ENCODE measurements around the gene JPT2. TPM values are rescaled to one million over a fixed set of nuclear protein-coding genes. Genes with fewer than 3 reads are reported as not detected.

JPT2 gene, protein sequence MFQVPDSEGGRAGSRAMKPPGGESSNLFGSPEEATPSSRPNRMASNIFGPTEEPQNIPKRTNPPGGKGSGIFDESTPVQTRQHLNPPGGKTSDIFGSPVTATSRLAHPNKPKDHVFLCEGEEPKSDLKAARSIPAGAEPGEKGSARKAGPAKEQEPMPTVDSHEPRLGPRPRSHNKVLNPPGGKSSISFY
- total RNA-seq, result 82.3 and 108 TPM in 2 replicates

DNA sequence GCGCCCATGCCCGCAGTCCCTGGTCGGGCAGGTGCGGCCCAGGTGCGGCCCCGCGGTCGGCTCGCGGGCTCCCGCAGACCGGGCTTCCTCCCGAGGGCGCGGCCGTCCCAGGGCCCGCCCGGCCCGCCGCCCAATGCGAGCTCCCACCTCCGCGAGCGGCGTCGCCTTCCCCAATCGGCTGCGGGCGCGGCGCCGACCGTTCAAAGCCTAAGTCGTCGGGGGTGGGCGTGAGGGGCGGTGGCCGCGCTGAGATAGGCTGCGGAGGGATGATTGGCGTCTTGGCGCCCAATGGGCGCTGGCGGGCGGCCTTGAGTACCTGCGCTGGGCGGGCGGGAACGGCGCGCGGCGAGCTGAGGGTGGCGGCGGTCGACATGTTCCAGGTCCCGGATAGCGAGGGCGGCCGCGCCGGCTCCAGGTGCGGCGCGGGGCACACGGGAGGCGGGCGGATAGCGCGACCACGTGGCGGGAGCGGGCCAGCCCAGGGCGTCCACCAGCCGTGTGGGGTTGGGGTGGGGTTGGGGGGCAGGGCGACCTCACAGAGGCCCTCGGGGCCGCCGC is at the start of gene JPT2:
Gene JPT2 (plus strand): TSS at position 338 of the 558 bp plus-strand sequence. CDS start 34 bp downstream, at position 372.

DNA sequence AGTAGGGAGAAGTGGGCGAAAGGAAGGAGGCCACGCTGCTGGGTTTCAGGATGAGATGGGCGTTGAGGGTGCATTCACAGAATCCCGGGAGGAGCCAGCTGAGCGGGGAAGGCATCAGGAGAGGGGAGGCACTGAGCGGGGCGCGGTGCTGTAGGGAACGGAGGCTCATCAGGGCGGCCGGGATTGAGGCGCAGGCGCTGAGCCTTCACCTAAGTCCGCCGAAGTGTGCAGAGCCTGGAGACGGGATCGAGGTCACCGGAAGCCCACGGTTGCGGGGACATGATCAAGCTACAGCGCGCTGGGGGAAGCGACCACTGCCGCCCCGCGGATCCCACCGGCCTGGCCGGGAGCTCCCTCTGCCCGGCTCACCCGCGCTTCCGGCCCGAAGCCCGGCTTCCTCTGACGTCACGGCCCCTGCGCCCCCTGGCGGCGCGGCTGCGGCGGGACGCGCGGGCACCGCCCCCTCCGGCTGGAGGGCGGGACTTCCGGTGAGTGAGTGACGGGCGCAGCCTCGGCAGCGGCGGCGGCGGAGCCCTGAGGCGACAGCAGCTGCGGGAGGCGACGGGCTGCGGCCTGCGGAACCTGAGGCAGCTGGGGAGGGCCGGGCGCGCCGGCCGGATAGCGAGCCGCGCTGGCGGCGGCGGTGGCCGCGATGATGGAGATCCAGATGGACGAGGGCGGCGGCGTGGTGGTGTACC is 27.8 kb downstream of the JPT2 start, which contains the start of gene MAPK8IP3:
Gene MAPK8IP3 (plus strand): TSS at position 508 of the 698 bp plus-strand sequence. CDS start 145 bp downstream, at position 653.

Other genes starting within 250 kb of the JPT2 start
- gene PERCC1, start 247.2 kb upstream of the JPT2 start, total RNA-seq, result not detected in 2 replicates
- gene CCDC154, start 233.7 kb upstream of the JPT2 start, total RNA-seq, result 0.05 TPM in 1 of 2 replicates, not detected in the other
- 39.7 and 45.1 TPM in 2 replicates for gene CLCN7, start 203.3 kb upstream of the JPT2 start, total RNA-seq
- gene PTX4, start 189.3 kb upstream of the JPT2 start, total RNA-seq, result 0.20 TPM in 1 of 2 replicates, not detected in the other
- 23.8 and 27.4 TPM in 2 replicates for gene TELO2, start 184.9 kb upstream of the JPT2 start, total RNA-seq
- 53.5 and 61.6 TPM in 2 replicates for gene TMEM204, start 144.6 kb upstream of the JPT2 start, total RNA-seq
- 12.8 and 13.0 TPM in 2 replicates for gene IFT140, start 66.2 kb upstream of the JPT2 start, total RNA-seq
- 7.7 and 10.7 TPM in 2 replicates for gene CRAMP1, start 65.9 kb upstream of the JPT2 start, total RNA-seq
- gene MAPK8IP3, start 27.9 kb downstream of the JPT2 start, total RNA-seq, result 18.6 and 20.5 TPM in 2 replicates
- 61.8 and 63.7 TPM in 2 replicates for gene NME3, start 93.3 kb downstream of the JPT2 start, total RNA-seq
- gene EME2, start 94.5 kb downstream of the JPT2 start, total RNA-seq, result 2.8 and 4.3 TPM in 2 replicates
- 150 and 160 TPM in 2 replicates for gene MRPS34, start 94.9 kb downstream of the JPT2 start, total RNA-seq
- gene SPSB3, start 104.3 kb downstream of the JPT2 start, total RNA-seq, result 36.9 and 43.6 TPM in 2 replicates
- gene NUBP2, start 104.7 kb downstream of the JPT2 start, total RNA-seq, result 118 and 164 TPM in 2 replicates
- gene IGFALS, start 115.4 kb downstream of the JPT2 start, total RNA-seq, result not detected in 2 replicates
- 106 and 119 TPM in 2 replicates for gene HAGH, start 148.5 kb downstream of the JPT2 start, total RNA-seq
- 70.9 and 86.8 TPM in 2 replicates for gene FAHD1, start 148.9 kb downstream of the JPT2 start, total RNA-seq
- gene MEIOB, start 193.9 kb downstream of the JPT2 start, total RNA-seq, result not detected in 2 replicates
- gene HS3ST6, start 240.1 kb downstream of the JPT2 start, total RNA-seq, result not detected in 2 replicates

Measured in mammary microvascular endothelial cell (primary cell).